VCaP (cell line): ENCODE data around the gene KYNU.
"Not testable (repeated sequence)": the region's sequence is repeated elsewhere in the genome, so short reads cannot be mapped to it uniquely, and the experiment has no call there.

ENCODE experiments used
- H3K27ac ChIP-seq: fragments of 450-650 bp; 2 replicates; pipeline ENCODE4 v1.5.1; 2017
- TF ChIP-seq, protein P1 (sequence below): fragments of 450-650 bp; conservative IDR thresholded peaks from 2 replicates; pipeline ENCODE4 v1.5.1; 2017; ENCODE audit warnings: mild to moderate bottlenecking, moderate library complexity

KYNU gene

GRCh38 chr2:143084462-143084861 is 207.0 kb downstream of the KYNU start:
- no peak overlapping the region for H3K27ac ChIP-seq

GRCh38 chr2:143085125-143085784 is 207.8 kb downstream of the KYNU start:
- no peak overlapping the region for H3K27ac ChIP-seq
- TF ChIP-seq, protein P1, sequence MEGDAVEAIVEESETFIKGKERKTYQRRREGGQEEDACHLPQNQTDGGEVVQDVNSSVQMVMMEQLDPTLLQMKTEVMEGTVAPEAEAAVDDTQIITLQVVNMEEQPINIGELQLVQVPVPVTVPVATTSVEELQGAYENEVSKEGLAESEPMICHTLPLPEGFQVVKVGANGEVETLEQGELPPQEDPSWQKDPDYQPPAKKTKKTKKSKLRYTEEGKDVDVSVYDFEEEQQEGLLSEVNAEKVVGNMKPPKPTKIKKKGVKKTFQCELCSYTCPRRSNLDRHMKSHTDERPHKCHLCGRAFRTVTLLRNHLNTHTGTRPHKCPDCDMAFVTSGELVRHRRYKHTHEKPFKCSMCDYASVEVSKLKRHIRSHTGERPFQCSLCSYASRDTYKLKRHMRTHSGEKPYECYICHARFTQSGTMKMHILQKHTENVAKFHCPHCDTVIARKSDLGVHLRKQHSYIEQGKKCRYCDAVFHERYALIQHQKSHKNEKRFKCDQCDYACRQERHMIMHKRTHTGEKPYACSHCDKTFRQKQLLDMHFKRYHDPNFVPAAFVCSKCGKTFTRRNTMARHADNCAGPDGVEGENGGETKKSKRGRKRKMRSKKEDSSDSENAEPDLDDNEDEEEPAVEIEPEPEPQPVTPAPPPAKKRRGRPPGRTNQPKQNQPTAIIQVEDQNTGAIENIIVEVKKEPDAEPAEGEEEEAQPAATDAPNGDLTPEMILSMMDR = no peak

More at GRCh38 chr2:143084462-143084861, 207.0 kb downstream of the KYNU start:
- TF ChIP-seq, protein P1 = no peak

DNA sequence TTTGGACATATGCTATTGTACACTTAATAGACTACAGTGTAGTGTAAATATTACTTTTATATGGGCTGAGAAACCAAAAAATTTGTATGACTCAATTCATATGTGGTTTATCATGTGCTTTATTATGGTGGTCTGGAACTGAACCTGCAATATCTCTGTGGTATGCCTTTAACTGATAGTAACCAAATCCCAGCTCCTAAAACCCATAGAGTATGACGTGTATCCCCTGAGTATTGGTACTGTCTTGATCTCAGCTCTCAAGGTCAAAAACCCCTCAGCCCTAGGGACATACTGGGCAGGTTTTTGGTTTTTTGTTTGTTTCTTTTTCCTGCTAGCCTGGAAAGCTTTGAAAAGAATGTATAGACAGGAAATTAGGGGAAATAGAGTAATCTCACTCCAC is 209.6 kb downstream of the KYNU start:
- H3K27ac ChIP-seq = no peak overlapping the region
- TF ChIP-seq, protein P1 = no peak

DNA sequence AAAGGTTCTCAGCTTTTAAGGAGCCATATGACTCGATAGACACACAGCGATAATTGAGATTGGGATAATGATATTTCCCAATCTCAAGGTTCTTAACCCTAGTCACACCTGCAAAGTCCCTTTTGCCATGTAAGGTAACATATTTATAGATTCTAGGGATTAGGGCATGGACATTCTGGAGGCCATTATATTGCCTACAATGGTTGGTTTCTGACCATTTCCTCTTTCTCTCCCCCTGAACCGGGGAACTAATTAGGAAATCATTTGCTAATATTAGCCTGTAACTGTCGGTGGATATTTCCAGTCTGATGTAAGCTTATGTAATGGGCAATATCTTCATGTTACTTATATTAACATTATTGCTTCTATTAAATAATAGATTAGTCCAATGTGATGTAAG is 210.9 kb downstream of the KYNU start:
- TF ChIP-seq, protein P1 = no peak
- no peak overlapping the region for H3K27ac ChIP-seq

DNA sequence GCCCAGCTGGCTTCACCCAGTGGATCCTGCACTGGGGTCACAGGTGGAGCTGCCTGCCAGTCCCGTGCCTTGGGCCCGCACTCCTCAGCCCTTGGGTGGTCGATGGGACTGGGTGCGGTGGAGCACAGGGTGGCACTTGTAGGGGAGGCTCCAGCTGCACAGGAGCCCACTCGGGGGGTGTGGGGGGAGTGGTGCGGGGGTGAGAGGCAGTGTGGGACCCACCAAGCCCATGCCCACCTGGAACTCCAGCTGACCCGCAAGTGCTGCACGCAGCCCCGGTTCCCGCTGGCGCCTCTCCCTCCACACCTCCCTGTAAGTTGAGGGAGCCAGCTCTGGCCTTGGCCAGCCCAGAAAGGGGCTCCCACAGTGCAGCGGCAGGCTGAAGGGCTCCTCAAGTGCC is 212.1 kb downstream of the KYNU start:
- not testable (repeated sequence) for H3K27ac ChIP-seq
